Prostate gland (tissue), 2 donors: ENCODE measurements around the gene JPH4. TPM values are rescaled to one million over a fixed set of nuclear protein-coding genes. Genes with fewer than 3 reads are reported as not detected.
A peak's percentile ranks its signal among the peaks of the same experiment; 100 is the strongest.

ENCODE experiments used
- DNase-seq: peaks from one replicate; pipeline ENCODE4 v3.0.0-alpha.2; 2019; ENCODE audit warnings: low spot score
- H3K27ac ChIP-seq, 2 donors: fragments of 200-600 bp; sonication (generic); 2 replicates each; pipeline ENCODE4 v1.5.1; 2017 to 2019
- H3K27me3 ChIP-seq: fragments of 200-600 bp; sonication (generic); replicated peaks from 2 replicates; pipeline ENCODE4 v1.5.1; 2019; ENCODE audit not compliant: insufficient read depth
- H3K36me3 ChIP-seq, 2 donors: fragments of 200-600 bp; sonication (generic); 1 replicate in 1 of 2; 2 replicates in 1 of 2; pipeline versions ENCODE4 v1.5.1 to v1.8.1; 2017 to 2019
- H3K4me1 ChIP-seq: fragments of 200-600 bp; sonication (generic); replicated peaks from 2 replicates; pipeline ENCODE4 v1.5.1; 2019
- H3K4me3 ChIP-seq, 2 donors: fragments of 200-600 bp; sonication (generic); 2 replicates each; pipeline ENCODE4 v1.5.1; 2017 to 2019
- H3K9me3 ChIP-seq: fragments of 200-600 bp; sonication (generic); 2 replicates; pipeline ENCODE4 v1.5.1; 2017
- CTCF ChIP-seq, 4 experiments: fragments of 200-600 bp in 2 of 4; fragments of 450-650 bp in 2 of 4; sonication (generic) in 2 of 4; IDR thresholded peaks; 1 replicate in 3 of 4; 2 replicates in 1 of 4; pipeline ENCODE4 v1.5.1; 2016 to 2019; ENCODE audit warnings: antibody characterized with exemption in 4 of 4, mild to moderate bottlenecking in 2 of 4, moderate library complexity in 2 of 4
- POLR2A ChIP-seq: fragments of 450-650 bp; IDR thresholded peaks from one replicate; pipeline ENCODE4 v1.6.1; 2016; ENCODE audit warnings: antibody characterized with exemption, mild to moderate bottlenecking
- POLR2AphosphoS5 ChIP-seq: sonication (generic); formaldehyde crosslinking; IDR thresholded peaks from one replicate; pipeline ENCODE4 v1.6.1; 2017; ENCODE audit warnings: antibody characterized with exemption
- WGBS: methylation state at CpG from one replicate; pipeline ENCODE4 v1.1.5; 2018; 5-methylcytosine and 5-hydroxymethylcytosine counted together
- intact Hi-C: fragments of 100-400 bp; cut with DNase I; formaldehyde crosslinking; loops from one replicate; pipeline ENCODE4 v1.14.2; 2022
- total RNA-seq, 2 donors: library from RNA; depleted of rRNA; stranded (reverse); fragments of >200 nt; gene quantifications; one replicate each; pipeline ENCODE4 v1.1.0, GENCODE V29; 2016

Gene JPH4
- total RNA-seq, 2 donors from 2014 or later: 8.5 to 17.8 TPM

GRCh38 chr14:23551266-23552028, 27.1 kb downstream of the JPH4 start, which contains the start of gene ZFHX2:
ZFHX2 (minus strand) TSS chr14:23551765; CDS start chr14:23535325, 16,440 bp downstream.
- H3K27ac ChIP-seq: peak within 1 kb of the TSS; percentile 9 to 42
- intact Hi-C loops: no loop called here
- H3K27me3 ChIP-seq: no peaks in the 10 kb centered on the region
- under 1% methylated on average over 49 of the region's 49 CpGs for WGBS
- no peaks in the 10 kb centered on the region for H3K9me3 ChIP-seq
- no peaks in the 10 kb centered on the region for H3K36me3 ChIP-seq
- TF ChIP-seq POLR2AphosphoS5 (peak; percentile 59), POLR2A (no peak)
- peaks cover under 1% of the 10 kb centered on the region for H3K4me1 ChIP-seq
- DNase-seq: peak; percentile 64
- peak within 1 kb of the TSS; percentile 36 to 45 for H3K4me3 ChIP-seq

DNA sequence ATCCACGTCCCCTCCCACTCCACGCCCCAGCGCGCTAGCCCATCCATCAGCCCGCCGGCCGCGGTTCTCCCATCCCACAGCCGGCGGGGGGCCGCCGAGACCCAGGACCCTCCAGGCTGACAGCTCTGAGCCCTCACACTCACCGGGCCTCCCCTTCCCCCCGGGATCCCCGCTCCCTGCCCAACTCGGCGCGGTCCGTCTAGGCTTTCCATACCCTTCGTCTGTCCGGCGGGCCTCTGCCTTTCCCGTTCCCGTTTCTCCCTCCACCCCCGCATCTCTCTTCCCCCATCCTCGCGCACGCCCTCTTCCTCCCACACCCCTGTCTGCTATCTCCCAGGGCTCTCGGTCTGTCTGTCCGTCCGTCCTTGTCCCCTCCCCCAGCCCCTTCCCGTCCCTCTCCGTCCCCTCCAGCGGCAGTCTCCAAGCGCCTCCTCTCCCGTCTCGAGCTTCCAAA, 27.8 kb downstream of the JPH4 start:
- no peak for DNase-seq
- Histone ChIP-seq H3K36me3 (no peaks in the 10 kb centered on the region), H3K27ac (peak overlapping the region in 1 of 2 donors; percentile 1)

DNA sequence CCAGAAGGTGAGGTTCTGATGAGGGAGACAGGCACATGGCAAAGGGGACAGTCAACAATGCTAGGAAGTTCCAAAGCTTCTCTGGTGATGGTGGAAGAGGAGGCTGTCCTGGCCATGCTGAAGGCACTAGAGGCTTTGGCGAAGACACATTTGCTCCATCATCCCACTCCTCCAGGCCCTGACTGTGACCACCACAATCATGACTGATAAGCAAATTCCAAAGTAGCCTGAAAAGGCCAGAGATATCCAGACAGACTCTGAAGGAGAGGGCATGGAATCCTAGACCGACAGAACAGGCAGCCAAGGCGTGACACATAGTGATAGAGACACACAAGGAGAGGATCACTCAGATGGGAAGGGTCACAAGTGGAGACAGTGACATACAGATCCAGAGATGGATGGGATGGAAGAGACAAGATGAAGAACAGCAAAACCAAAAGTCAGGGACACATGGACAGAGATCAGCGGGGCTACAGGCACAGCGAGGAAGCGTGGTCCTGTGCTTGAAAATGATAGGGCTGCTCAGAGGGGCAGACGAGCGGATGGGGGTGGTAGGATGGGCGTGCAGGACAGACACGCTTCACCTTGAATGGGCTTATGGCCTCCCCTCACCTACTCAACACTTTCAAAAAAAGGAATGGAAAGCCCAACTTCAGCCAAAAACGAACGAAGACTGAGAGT, 28.3 kb downstream of the JPH4 start:
- Histone ChIP-seq H3K36me3 (no peaks in the 10 kb centered on the region), H3K4me3 (peak overlapping the region; percentile 36 to 45), H3K27me3 (no peaks in the 10 kb centered on the region), H3K27ac (no peak overlapping the region), H3K4me1 (no peaks in the 10 kb centered on the region), H3K9me3 (no peaks in the 10 kb centered on the region)
- WGBS: 44% methylated on average over 12 of the region's 12 CpGs
- intact Hi-C loops: no loop called here
- TF ChIP-seq POLR2AphosphoS5 (no peak), CTCF (IDR thresholded peaks at IDR 0.05) (no peak), POLR2A (no peak)
- DNase-seq: no peak

More for the DNA sequence above, 27.8 kb downstream of the JPH4 start:
- Histone ChIP-seq H3K27me3 (no peaks in the 10 kb centered on the region), H3K4me3 (peak overlapping the region; percentile 36 to 45), H3K4me1 (no peaks in the 10 kb centered on the region), H3K9me3 (no peaks in the 10 kb centered on the region)
- WGBS: under 1% methylated on average over 37 of the region's 37 CpGs
- no peak for TF ChIP-seq CTCF (IDR thresholded peaks at IDR 0.05)
- TF ChIP-seq POLR2AphosphoS5: no peak
- no peak for TF ChIP-seq POLR2A
- intact Hi-C loops: no loop called here

GRCh38 chr14:23548351-23549318, 30.0 kb downstream of the JPH4 start:
- DNase-seq: no peak
- intact Hi-C loops: no loop called here
- TF ChIP-seq CTCF (IDR thresholded peaks at IDR 0.05) (no peak), POLR2AphosphoS5 (no peak), POLR2A (no peak)

More at GRCh38 chr14:23548351-23549318, 30.0 kb downstream of the JPH4 start:
- WGBS: 59% methylated on average over 18 of the region's 18 CpGs
- no peaks in the 10 kb centered on the region for H3K36me3 ChIP-seq
- H3K9me3 ChIP-seq: no peaks in the 10 kb centered on the region
- H3K4me1 ChIP-seq: no peaks in the 10 kb centered on the region
- H3K27ac ChIP-seq: no peak overlapping the region
- H3K27me3 ChIP-seq: no peaks in the 10 kb centered on the region
- no peak overlapping the region for H3K4me3 ChIP-seq
